ENCODE results near the gene SNX30.

DNA sequence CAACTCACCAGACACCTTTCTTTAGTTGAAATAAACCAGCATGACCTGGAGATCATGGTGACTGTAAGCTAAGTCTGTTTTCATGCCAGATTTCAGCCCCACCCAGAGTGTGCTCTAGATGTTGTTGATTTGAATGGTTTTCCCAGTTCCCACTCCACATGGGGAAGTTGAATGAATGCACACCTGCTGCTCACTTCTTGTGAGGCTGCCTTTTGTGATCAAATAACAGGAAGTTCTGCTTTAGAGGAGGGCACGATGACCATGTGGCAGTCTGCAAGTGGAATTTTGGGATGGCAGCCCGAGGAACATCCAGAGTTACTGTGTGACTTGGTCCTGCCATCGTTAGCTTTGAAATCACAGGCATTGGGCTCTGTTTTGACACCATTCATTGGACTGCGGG, 121.5 kb downstream of the SNX30 start:
- no peak for TF ChIP-seq CTCF (IDR thresholded peaks at IDR 0.05; ENCODE audit: low read length)
- no peak for TF ChIP-seq EZH2 (IDR thresholded peaks at IDR 0.05; ENCODE audit: borderline replicate concordance, low read length)
